ENCODE results near the gene AAMP. TPM values are rescaled to one million over a fixed set of nuclear protein-coding genes. Genes with fewer than 3 reads are reported as not detected.
A peak's percentile ranks its signal among the peaks of the same experiment; 100 is the strongest.

The AAMP gene
- total RNA-seq, 2 donors from 2014 or later, result 89.2 to 97.2 TPM

DNA sequence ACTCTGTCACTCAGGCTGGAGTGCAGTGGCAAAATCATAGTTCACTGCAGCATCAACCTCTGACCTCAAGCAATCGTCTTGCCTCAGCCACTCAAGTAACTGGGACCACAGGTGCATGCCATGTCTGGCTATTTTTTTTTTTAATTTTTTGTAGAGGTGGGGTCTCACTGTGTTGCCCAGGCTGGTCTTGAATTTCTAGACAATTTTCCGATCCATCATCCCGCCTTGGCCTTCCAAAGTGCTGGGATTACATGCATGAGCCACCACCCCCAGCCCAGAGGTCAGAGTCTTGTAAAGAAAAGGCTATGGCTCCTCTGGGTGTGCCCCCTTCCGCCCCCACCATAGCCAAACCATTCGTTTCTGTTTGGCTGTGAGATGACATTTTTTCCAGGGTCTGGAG is 35.4 kb upstream of the AAMP start:
- Histone ChIP-seq H3K4me1 (ENCODE audit: control insufficient read depth, insufficient read depth, low read length) (no peaks in the 10 kb centered on the region), H3K4me3 (ENCODE audit: low read length) (no peak overlapping the region), H3K9me3 (ENCODE audit: control insufficient read depth, low read length) (no peaks in the 10 kb centered on the region), H3K9ac (ENCODE audit: extremely low read depth, low read length, poor library complexity, severe bottlenecking) (no peak overlapping the region), H3K36me3 (ENCODE audit: control insufficient read depth, insufficient read depth, low read length) (no peaks in the 10 kb centered on the region), H3K27ac (ENCODE audit: low read depth, low read length) (no peak overlapping the region), H3K27me3 (ENCODE audit: control insufficient read depth, insufficient read depth, low read length, poor library complexity, severe bottlenecking) (no peaks in the 10 kb centered on the region)
- Mint-ChIP-seq H3K27me3 (ENCODE audit: insufficient read depth) (no peaks in the 10 kb centered on the region), H3K9me3 (no peaks in the 10 kb centered on the region), H3K27ac (no peak overlapping the region), H3K36me3 (ENCODE audit: low read depth) (no peaks in the 10 kb centered on the region), H3K4me3 (no peak overlapping the region), H3K4me1 (peaks cover 5% of the 10 kb centered on the region)
- TF ChIP-seq, protein P1, sequence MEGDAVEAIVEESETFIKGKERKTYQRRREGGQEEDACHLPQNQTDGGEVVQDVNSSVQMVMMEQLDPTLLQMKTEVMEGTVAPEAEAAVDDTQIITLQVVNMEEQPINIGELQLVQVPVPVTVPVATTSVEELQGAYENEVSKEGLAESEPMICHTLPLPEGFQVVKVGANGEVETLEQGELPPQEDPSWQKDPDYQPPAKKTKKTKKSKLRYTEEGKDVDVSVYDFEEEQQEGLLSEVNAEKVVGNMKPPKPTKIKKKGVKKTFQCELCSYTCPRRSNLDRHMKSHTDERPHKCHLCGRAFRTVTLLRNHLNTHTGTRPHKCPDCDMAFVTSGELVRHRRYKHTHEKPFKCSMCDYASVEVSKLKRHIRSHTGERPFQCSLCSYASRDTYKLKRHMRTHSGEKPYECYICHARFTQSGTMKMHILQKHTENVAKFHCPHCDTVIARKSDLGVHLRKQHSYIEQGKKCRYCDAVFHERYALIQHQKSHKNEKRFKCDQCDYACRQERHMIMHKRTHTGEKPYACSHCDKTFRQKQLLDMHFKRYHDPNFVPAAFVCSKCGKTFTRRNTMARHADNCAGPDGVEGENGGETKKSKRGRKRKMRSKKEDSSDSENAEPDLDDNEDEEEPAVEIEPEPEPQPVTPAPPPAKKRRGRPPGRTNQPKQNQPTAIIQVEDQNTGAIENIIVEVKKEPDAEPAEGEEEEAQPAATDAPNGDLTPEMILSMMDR (conservative IDR thresholded peaks at IDR 0.05), result no peak
- 82 to 90% methylated on average over 5 of the region's 5 CpGs for WGBS, 2 experiments (ENCODE audit: insufficient coverage in 1 of 2, insufficient read length in 1 of 2)
- no peak for DNase-seq

DNA sequence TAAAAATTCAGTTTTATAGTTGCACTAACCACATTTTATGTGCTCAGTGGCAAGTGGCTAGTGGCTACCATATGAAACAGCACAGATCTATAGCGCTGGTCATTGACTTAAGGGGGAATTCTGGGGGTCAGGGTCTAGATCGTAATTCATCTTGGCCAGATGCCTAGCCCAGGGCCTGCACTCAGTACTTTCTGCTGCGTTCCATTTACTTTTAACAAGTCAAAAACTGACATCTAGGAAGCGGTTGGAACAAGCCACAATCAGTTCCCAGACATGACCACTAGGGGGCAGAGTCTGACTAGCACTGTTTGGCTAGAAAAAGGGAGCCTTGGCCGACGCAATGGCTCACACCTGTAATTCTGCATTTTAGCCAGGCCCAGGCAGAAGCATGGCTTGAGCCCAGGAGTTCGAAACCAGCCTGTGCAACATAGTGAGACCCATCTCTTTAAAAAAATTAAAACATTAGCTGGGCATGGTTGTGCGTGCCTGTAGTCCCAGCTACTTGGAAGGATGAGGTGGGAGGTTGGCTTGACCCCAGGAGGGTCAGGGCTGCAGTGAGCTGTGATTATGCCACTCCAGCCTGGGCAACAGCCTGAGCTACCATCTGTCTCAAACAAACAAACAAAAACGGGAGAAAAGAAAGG is 31.4 kb upstream of the AAMP start:
- 8 to 11% methylated on average over 8 to 9 of the region's 9 CpGs for WGBS, 2 experiments (ENCODE audit: insufficient coverage in 1 of 2, insufficient read length in 1 of 2)
- no peaks in the 10 kb centered on the region for H3K27me3 Mint-ChIP-seq (ENCODE audit: insufficient read depth)
- H3K4me3 Mint-ChIP-seq, result no peak overlapping the region
- Histone ChIP-seq H3K4me1 (ENCODE audit: control insufficient read depth, insufficient read depth, low read length) (no peaks in the 10 kb centered on the region), H3K27ac (ENCODE audit: low read depth, low read length) (no peak overlapping the region), H3K9ac (ENCODE audit: extremely low read depth, low read length, poor library complexity, severe bottlenecking) (no peak overlapping the region), H3K36me3 (ENCODE audit: control insufficient read depth, insufficient read depth, low read length) (no peaks in the 10 kb centered on the region), H3K27me3 (ENCODE audit: control insufficient read depth, insufficient read depth, low read length, poor library complexity, severe bottlenecking) (no peaks in the 10 kb centered on the region), H3K9me3 (ENCODE audit: control insufficient read depth, low read length) (no peaks in the 10 kb centered on the region), H3K4me3 (ENCODE audit: low read length) (no peak overlapping the region)
- H3K4me1 Mint-ChIP-seq, result peaks cover 3% of the 10 kb centered on the region
- H3K36me3 Mint-ChIP-seq (ENCODE audit: low read depth), result no peaks in the 10 kb centered on the region
- H3K27ac Mint-ChIP-seq, result no peak overlapping the region
- TF ChIP-seq, protein P1 (conservative IDR thresholded peaks at IDR 0.05), result peak; percentile 98
- no peaks in the 10 kb centered on the region for H3K9me3 Mint-ChIP-seq
- peak; percentile 96 for DNase-seq

DNA sequence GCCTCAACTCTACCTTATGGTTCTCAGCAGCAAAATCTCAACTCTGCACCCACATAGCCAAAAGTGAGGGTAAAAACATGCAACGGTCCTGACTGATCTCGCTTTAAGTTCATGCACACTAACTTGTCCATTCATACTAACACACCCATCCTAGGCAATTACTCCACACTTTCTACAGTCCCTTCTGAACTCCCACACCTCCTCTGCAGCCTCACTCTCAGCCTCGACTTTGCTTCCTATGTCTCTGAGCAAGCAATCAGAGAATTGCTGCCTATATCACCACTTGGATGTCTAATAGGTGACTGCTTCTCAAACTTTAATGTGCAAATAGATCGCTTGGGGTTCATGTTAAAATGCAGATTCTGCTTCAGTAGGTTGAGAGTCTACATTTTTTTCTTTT is 30.2 kb upstream of the AAMP start:
- whole genome bisulfite sequencing, 2 experiments (ENCODE audit: insufficient coverage in 1 of 2, insufficient read length in 1 of 2), result 88 to 93% methylated on average over 4 of the region's 4 CpGs
- Histone ChIP-seq H3K27ac (ENCODE audit: low read depth, low read length) (no peak overlapping the region), H3K9ac (ENCODE audit: extremely low read depth, low read length, poor library complexity, severe bottlenecking) (no peak overlapping the region), H3K27me3 (ENCODE audit: control insufficient read depth, insufficient read depth, low read length, poor library complexity, severe bottlenecking) (no peaks in the 10 kb centered on the region), H3K36me3 (ENCODE audit: control insufficient read depth, insufficient read depth, low read length) (no peaks in the 10 kb centered on the region), H3K4me3 (ENCODE audit: low read length) (no peak overlapping the region), H3K9me3 (ENCODE audit: control insufficient read depth, low read length) (no peaks in the 10 kb centered on the region), H3K4me1 (ENCODE audit: control insufficient read depth, insufficient read depth, low read length) (no peaks in the 10 kb centered on the region)
- Mint-ChIP-seq H3K4me3 (no peak overlapping the region), H3K9me3 (no peaks in the 10 kb centered on the region), H3K36me3 (ENCODE audit: low read depth) (no peaks in the 10 kb centered on the region), H3K4me1 (peaks cover 13% of the 10 kb centered on the region), H3K27me3 (ENCODE audit: insufficient read depth) (no peaks in the 10 kb centered on the region), H3K27ac (no peak overlapping the region)
- no peak for DNase-seq
- TF ChIP-seq, protein P1 (conservative IDR thresholded peaks at IDR 0.05), result no peak

Data from endodermal cell (in vitro differentiated cells).